HUES6 (cell line): Measurements from ENCODE around the gene DPH5.

Experiments used
- H3K27ac ChIP-seq: 2 replicates; pipeline ENCODE4 v1.7.0; 2013; ENCODE audit warnings: low read depth, mild to moderate bottlenecking, low read length, inconsistent platforms
- H3K27me3 ChIP-seq: 2 replicates; pipeline ENCODE4 v1.6.1; 2013; ENCODE audit warnings: low read length; ENCODE audit not compliant: control insufficient read depth, insufficient read depth
- H3K36me3 ChIP-seq: 2 replicates; pipeline ENCODE4 v1.6.1; 2013; ENCODE audit warnings: low read length; ENCODE audit not compliant: control insufficient read depth, insufficient read depth
- H3K4me1 ChIP-seq: 2 replicates; pipeline ENCODE4 v1.6.1; 2013; ENCODE audit warnings: low read length; ENCODE audit not compliant: control insufficient read depth, insufficient read depth
- H3K4me3 ChIP-seq: 2 replicates; pipeline ENCODE4 v1.5.1; 2013; ENCODE audit warnings: low read depth, low read length
- H3K9ac ChIP-seq: one replicate; pipeline ENCODE4 v1.6.1; 2013; ENCODE audit warnings: mild to moderate bottlenecking, low read length
- H3K9me3 ChIP-seq: 2 replicates; pipeline ENCODE4 v1.6.1; 2013; ENCODE audit warnings: low read depth, low read length; ENCODE audit not compliant: control insufficient read depth, insufficient read depth

DPH5 gene

GRCh38 chr1:101030881-101031280, 5.3 kb upstream of the DPH5 start:
- Histone ChIP-seq H3K27ac (no peak overlapping the region), H3K4me3 (no peak overlapping the region), H3K9me3 (no peaks in the 10 kb centered on the region), H3K36me3 (no peaks in the 10 kb centered on the region), H3K4me1 (peaks cover 6% of the 10 kb centered on the region; the same call in 1 of the 2 replicates), H3K27me3 (no peaks in the 10 kb centered on the region), H3K9ac (no peak overlapping the region)

GRCh38 chr1:101029184-101029583, 3.6 kb upstream of the DPH5 start:
- H3K9ac ChIP-seq: no peak overlapping the region
- H3K27ac ChIP-seq: no peak overlapping the region
- H3K4me1 ChIP-seq: peaks cover 13% of the 10 kb centered on the region; the same call in 1 of the 2 replicates
- no peaks in the 10 kb centered on the region for H3K36me3 ChIP-seq
- no peaks in the 10 kb centered on the region for H3K27me3 ChIP-seq
- H3K4me3 ChIP-seq: no peak overlapping the region
- H3K9me3 ChIP-seq: no peaks in the 10 kb centered on the region

GRCh38 chr1:101028466-101028865, 2.9 kb upstream of the DPH5 start:
- H3K9me3 ChIP-seq: no peaks in the 10 kb centered on the region
- H3K27ac ChIP-seq: no peak overlapping the region
- H3K27me3 ChIP-seq: no peaks in the 10 kb centered on the region
- H3K36me3 ChIP-seq: peaks cover 4% of the 10 kb centered on the region; the same call in 1 of the 2 replicates
- H3K4me1 ChIP-seq: peaks cover 14% of the 10 kb centered on the region; the same call in 1 of the 2 replicates
- H3K9ac ChIP-seq: no peak overlapping the region
- no peak overlapping the region for H3K4me3 ChIP-seq

- Histone ChIP-seq H3K27ac (no peak overlapping the region), H3K9ac (no peak overlapping the region), H3K4me3 (no peak overlapping the region), H3K9me3 (no peaks in the 10 kb centered on the region), H3K27me3 (no peaks in the 10 kb centered on the region), H3K4me1 (peaks cover 19% of the 10 kb centered on the region), H3K36me3 (peaks cover 11% of the 10 kb centered on the region; the same call in 1 of the 2 replicates)
Measured at GRCh38 chr1:101027194-101027772, 1.7 kb upstream of the DPH5 start.

- no peaks in the 10 kb centered on the region for H3K9me3 ChIP-seq
- H3K4me1 ChIP-seq: peaks cover 20% of the 10 kb centered on the region
- no peak overlapping the region for H3K27ac ChIP-seq
- H3K9ac ChIP-seq: peak overlapping the region; percentile 81
- H3K36me3 ChIP-seq: peaks cover 17% of the 10 kb centered on the region; the same call in 1 of the 2 replicates
- H3K27me3 ChIP-seq: no peaks in the 10 kb centered on the region
- H3K4me3 ChIP-seq: peak overlapping the region; percentile 79
Measured at GRCh38 chr1:101026430-101026788, 825 bp upstream of the DPH5 start.

GRCh38 chr1:101025283-101025656, 314 bp downstream of the DPH5 start:
- peaks cover 25% of the 10 kb centered on the region; the same call in 1 of the 2 replicates for H3K36me3 ChIP-seq
- no peaks in the 10 kb centered on the region for H3K27me3 ChIP-seq

GRCh38 chr1:101022294-101022693, 3.3 kb downstream of the DPH5 start:
- peaks cover 33% of the 10 kb centered on the region for H3K36me3 ChIP-seq
- no peak overlapping the region for H3K4me3 ChIP-seq
- H3K9ac ChIP-seq: no peak overlapping the region
- H3K4me1 ChIP-seq: peaks cover 19% of the 10 kb centered on the region
- H3K9me3 ChIP-seq: no peaks in the 10 kb centered on the region
- H3K27ac ChIP-seq: no peak overlapping the region
- no peaks in the 10 kb centered on the region for H3K27me3 ChIP-seq

More at GRCh38 chr1:101025283-101025656, 314 bp downstream of the DPH5 start:
- Histone ChIP-seq H3K4me3 (peak overlapping the region; percentile 79), H3K9ac (peak overlapping the region; percentile 81), H3K4me1 (peaks cover 20% of the 10 kb centered on the region), H3K27ac (peak overlapping the region; percentile 66), H3K9me3 (no peaks in the 10 kb centered on the region)

- no peak overlapping the region for H3K4me3 ChIP-seq
Measured at GRCh38 chr1:101017448-101017847, 8.1 kb downstream of the DPH5 start.

GRCh38 chr1:101013776-101014175, 11.8 kb downstream of the DPH5 start:
- H3K27me3 ChIP-seq: no peaks in the 10 kb centered on the region
- peaks cover 28% of the 10 kb centered on the region for H3K36me3 ChIP-seq
- H3K4me1 ChIP-seq: 0 out of 2 replicates have a peak, but pooled peaks cover 3% of the 10 kb centered on the region
- no peaks in the 10 kb centered on the region for H3K9me3 ChIP-seq
- 0 out of 2 replicates have a peak overlapping the region, but pooled peaks have one; percentile 8 for H3K27ac ChIP-seq
- no peak overlapping the region for H3K9ac ChIP-seq
- H3K4me3 ChIP-seq: no peak overlapping the region

More at GRCh38 chr1:101017448-101017847, 8.1 kb downstream of the DPH5 start:
- Histone ChIP-seq H3K27me3 (no peaks in the 10 kb centered on the region), H3K27ac (no peak overlapping the region), H3K4me1 (peaks cover 5% of the 10 kb centered on the region; the same call in 1 of the 2 replicates), H3K9me3 (no peaks in the 10 kb centered on the region), H3K36me3 (peaks cover 40% of the 10 kb centered on the region), H3K9ac (no peak overlapping the region)

- peaks cover 35% of the 10 kb centered on the region for H3K36me3 ChIP-seq
Measured at GRCh38 chr1:101008229-101008834, 17.3 kb downstream of the DPH5 start.

GRCh38 chr1:101006553-101006952, 19.0 kb downstream of the DPH5 start:
- no peak overlapping the region for H3K9ac ChIP-seq
- H3K27me3 ChIP-seq: no peaks in the 10 kb centered on the region
- no peaks in the 10 kb centered on the region for H3K9me3 ChIP-seq
- H3K4me3 ChIP-seq: no peak overlapping the region
- peaks cover 22% of the 10 kb centered on the region for H3K4me1 ChIP-seq
- H3K36me3 ChIP-seq: peaks cover 28% of the 10 kb centered on the region
- no peak overlapping the region for H3K27ac ChIP-seq

More at GRCh38 chr1:101008229-101008834, 17.3 kb downstream of the DPH5 start:
- H3K4me3 ChIP-seq: no peak overlapping the region
- H3K4me1 ChIP-seq: peaks cover 14% of the 10 kb centered on the region
- H3K27ac ChIP-seq: no peak overlapping the region
- H3K27me3 ChIP-seq: no peaks in the 10 kb centered on the region
- no peak overlapping the region for H3K9ac ChIP-seq
- H3K9me3 ChIP-seq: no peaks in the 10 kb centered on the region
